Measurements from ENCODE around the gene DOCK1.

The DOCK1 gene

GRCh38 chr10:127320176-127320575, 414.9 kb downstream of the DOCK1 start:
- Histone ChIP-seq H3K27ac (ENCODE audit: low read length) (no peak overlapping the region), H3K4me2 (ENCODE audit: insufficient read depth, low read length) (no peak overlapping the region), H4K20me1 (ENCODE audit: insufficient read depth, low read length) (0 out of 2 replicates have a peak, but pooled peaks cover 3% of the 10 kb centered on the region), H3K4me1 (ENCODE audit: insufficient read depth, low read length) (no peaks in the 10 kb centered on the region), H2AFZ (ENCODE audit: low read depth, low read length) (no peak overlapping the region), H3K36me3 (ENCODE audit: insufficient read depth, low read length) (no peaks in the 10 kb centered on the region), H3K27me3 (ENCODE audit: insufficient read depth, low read length, poor library complexity) (peaks cover 9% of the 10 kb centered on the region), H3K4me3 (ENCODE audit: low read depth in 1 of 2, low read length in 2 of 2) (no peak overlapping the region), H3K9ac (ENCODE audit: low read depth, low read length) (no peak overlapping the region), H3K79me2 (ENCODE audit: insufficient read depth, low read length) (no peaks in the 10 kb centered on the region), H3K9me3 (ENCODE audit: insufficient read depth, low read length, severe bottlenecking) (no peaks in the 10 kb centered on the region)
- ATAC-seq (ENCODE audit: insufficient read depth, low read depth): no peak
- TF ChIP-seq CTCF (IDR thresholded peaks at IDR 0.05; ENCODE audit: borderline replicate concordance, extremely low read depth, low read length, poor library complexity, severe bottlenecking) (no peak), EZH2 (IDR thresholded peaks at IDR 0.05; ENCODE audit: borderline replicate concordance, low read depth, low read length, severe bottlenecking) (no peak)
- no peak for DNase-seq

DNA sequence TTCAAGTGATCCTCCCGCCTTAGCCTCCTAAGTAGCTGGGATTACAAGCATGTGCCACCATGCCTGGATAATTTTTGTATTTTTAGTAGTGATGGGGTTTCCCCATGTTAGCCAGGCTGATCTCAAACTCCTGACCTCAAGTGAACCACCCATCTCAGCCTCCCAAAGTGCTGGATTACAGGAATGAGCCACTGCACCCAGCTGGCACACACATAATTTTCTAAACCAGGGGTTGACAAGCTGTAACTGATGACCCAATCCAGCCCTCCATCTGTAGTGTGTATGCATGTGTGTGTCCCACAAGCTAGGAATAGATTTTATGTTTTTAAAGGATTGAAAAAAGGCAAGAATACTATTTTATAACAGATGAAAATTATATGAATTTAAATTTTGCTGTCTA, 417.1 kb downstream of the DOCK1 start:
- H3K9ac ChIP-seq (ENCODE audit: low read depth, low read length): no peak overlapping the region
- H3K4me2 ChIP-seq (ENCODE audit: insufficient read depth, low read length): no peak overlapping the region
- H4K20me1 ChIP-seq (ENCODE audit: insufficient read depth, low read length): 0 out of 2 replicates have a peak, but pooled peaks cover 3% of the 10 kb centered on the region
- H3K4me3 ChIP-seq (ENCODE audit: low read depth in 1 of 2, low read length in 2 of 2): no peak overlapping the region
- ATAC-seq (ENCODE audit: insufficient read depth, low read depth): no peak
- H3K9me3 ChIP-seq (ENCODE audit: insufficient read depth, low read length, severe bottlenecking): no peaks in the 10 kb centered on the region
- no peak overlapping the region for H2AFZ ChIP-seq (ENCODE audit: low read depth, low read length)
- no peak for DNase-seq
- H3K79me2 ChIP-seq (ENCODE audit: insufficient read depth, low read length): no peaks in the 10 kb centered on the region
- TF ChIP-seq EZH2 (IDR thresholded peaks at IDR 0.05; ENCODE audit: borderline replicate concordance, low read depth, low read length, severe bottlenecking): no peak
- no peak for TF ChIP-seq CTCF (IDR thresholded peaks at IDR 0.05; ENCODE audit: borderline replicate concordance, extremely low read depth, low read length, poor library complexity, severe bottlenecking)
- H3K27me3 ChIP-seq (ENCODE audit: insufficient read depth, low read length, poor library complexity): peaks cover 9% of the 10 kb centered on the region
- no peaks in the 10 kb centered on the region for H3K4me1 ChIP-seq (ENCODE audit: insufficient read depth, low read length)
- no peaks in the 10 kb centered on the region for H3K36me3 ChIP-seq (ENCODE audit: insufficient read depth, low read length)
- H3K27ac ChIP-seq (ENCODE audit: low read length): no peak overlapping the region

DNA sequence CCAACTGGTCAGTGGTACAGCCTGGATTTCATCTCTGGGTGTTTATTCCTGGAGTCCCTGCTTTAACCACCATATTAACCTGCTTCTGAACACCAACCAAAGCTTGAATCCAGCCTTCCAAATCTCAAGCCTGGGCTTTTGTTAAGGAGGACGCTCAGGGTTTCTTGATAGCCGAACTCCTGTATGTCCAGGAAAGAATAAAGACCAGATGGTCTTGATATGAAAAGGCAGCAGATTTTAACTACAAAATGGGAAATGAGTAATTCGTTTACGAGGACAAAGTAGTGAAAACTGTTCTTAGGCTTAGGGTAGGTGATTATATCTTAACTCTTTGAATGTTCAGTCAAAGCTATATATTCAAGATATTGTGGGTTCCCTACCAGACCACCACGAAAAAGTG, 420.3 kb downstream of the DOCK1 start:
- Histone ChIP-seq H4K20me1 (ENCODE audit: insufficient read depth, low read length) (0 out of 2 replicates have a peak, but pooled peaks cover 3% of the 10 kb centered on the region), H3K9ac (ENCODE audit: low read depth, low read length) (no peak overlapping the region), H3K27me3 (ENCODE audit: insufficient read depth, low read length, poor library complexity) (peaks cover 5% of the 10 kb centered on the region), H3K4me1 (ENCODE audit: insufficient read depth, low read length) (no peaks in the 10 kb centered on the region), H3K9me3 (ENCODE audit: insufficient read depth, low read length, severe bottlenecking) (no peaks in the 10 kb centered on the region), H3K4me3 (ENCODE audit: low read depth in 1 of 2, low read length in 2 of 2) (no peak overlapping the region), H3K36me3 (ENCODE audit: insufficient read depth, low read length) (no peaks in the 10 kb centered on the region), H3K79me2 (ENCODE audit: insufficient read depth, low read length) (no peaks in the 10 kb centered on the region), H2AFZ (ENCODE audit: low read depth, low read length) (no peak overlapping the region), H3K27ac (ENCODE audit: low read length) (no peak overlapping the region), H3K4me2 (ENCODE audit: insufficient read depth, low read length) (no peak overlapping the region)
- ATAC-seq (ENCODE audit: insufficient read depth, low read depth) (no peak), DNase-seq (no peak)
- TF ChIP-seq CTCF (IDR thresholded peaks at IDR 0.05; ENCODE audit: borderline replicate concordance, extremely low read depth, low read length, poor library complexity, severe bottlenecking) (no peak), EZH2 (IDR thresholded peaks at IDR 0.05; ENCODE audit: borderline replicate concordance, low read depth, low read length, severe bottlenecking) (no peak)

- H3K27ac ChIP-seq (ENCODE audit: low read length): no peak overlapping the region
- H3K36me3 ChIP-seq (ENCODE audit: insufficient read depth, low read length): no peaks in the 10 kb centered on the region
- H3K4me1 ChIP-seq (ENCODE audit: insufficient read depth, low read length): no peaks in the 10 kb centered on the region
- peaks cover 5% of the 10 kb centered on the region for H3K27me3 ChIP-seq (ENCODE audit: insufficient read depth, low read length, poor library complexity)
- no peak for DNase-seq
- H3K4me2 ChIP-seq (ENCODE audit: insufficient read depth, low read length): no peak overlapping the region
- H2AFZ ChIP-seq (ENCODE audit: low read depth, low read length): no peak overlapping the region
- no peak overlapping the region for H3K4me3 ChIP-seq (ENCODE audit: low read depth in 1 of 2, low read length in 2 of 2)
- TF ChIP-seq EZH2 (IDR thresholded peaks at IDR 0.05; ENCODE audit: borderline replicate concordance, low read depth, low read length, severe bottlenecking) (no peak), CTCF (IDR thresholded peaks at IDR 0.05; ENCODE audit: borderline replicate concordance, extremely low read depth, low read length, poor library complexity, severe bottlenecking) (no peak)
- ATAC-seq (ENCODE audit: insufficient read depth, low read depth): no peak
- no peaks in the 10 kb centered on the region for H3K9me3 ChIP-seq (ENCODE audit: insufficient read depth, low read length, severe bottlenecking)
- H4K20me1 ChIP-seq (ENCODE audit: insufficient read depth, low read length): 0 out of 2 replicates have a peak, but pooled peaks cover 3% of the 10 kb centered on the region
- no peaks in the 10 kb centered on the region for H3K79me2 ChIP-seq (ENCODE audit: insufficient read depth, low read length)
- H3K9ac ChIP-seq (ENCODE audit: low read depth, low read length): no peak overlapping the region
Measured at GRCh38 chr10:127326883-127327282, 421.7 kb downstream of the DOCK1 start.

Data from DND-41 (cell line).